HG02759 (cell line): Measurements from ENCODE around the gene CYYR1.

Experiments
- ATAC-seq: cut with Tn5 transposase; IDR thresholded peaks from one replicate; pipeline ENCODE4 v1.9.1; 2021; ENCODE audit warnings: mild to moderate bottlenecking, moderate library complexity; ENCODE audit not compliant: unreplicated experiment

Gene CYYR1

GRCh38 chr21:26572702-26573381 is at the start of gene CYYR1:
Gene CYYR1 (minus strand): TSS chr21:26573286. CDS start chr21:26572940, 346 bp downstream.
- no peak for ATAC-seq

GRCh38 chr21:26617176-26617575 is 44.1 kb upstream of the CYYR1 start:
- ATAC-seq, result no peak

GRCh38 chr21:26614251-26614650 is 41.2 kb upstream of the CYYR1 start:
- ATAC-seq, result no peak

GRCh38 chr21:26599261-26599660 is 26.2 kb upstream of the CYYR1 start:
- ATAC-seq, result no peak

- no peak for ATAC-seq
Observed at GRCh38 chr21:26597981-26598380, 24.9 kb upstream of the CYYR1 start.

- ATAC-seq, result no peak
Observed at GRCh38 chr21:26597031-26597430, 23.9 kb upstream of the CYYR1 start.

- ATAC-seq, result no peak
Observed at GRCh38 chr21:26595971-26596370, 22.9 kb upstream of the CYYR1 start.

- ATAC-seq, result no peak
Observed at GRCh38 chr21:26593800-26594199, 20.7 kb upstream of the CYYR1 start.

GRCh38 chr21:26591543-26591942 is 18.5 kb upstream of the CYYR1 start:
- ATAC-seq, result no peak

- no peak for ATAC-seq
Observed at GRCh38 chr21:26588446-26588845, 15.4 kb upstream of the CYYR1 start.

- ATAC-seq, result no peak
Observed at GRCh38 chr21:26587736-26588201, 14.7 kb upstream of the CYYR1 start.

- ATAC-seq, result no peak
Observed at GRCh38 chr21:26583769-26584168, 10.7 kb upstream of the CYYR1 start.

GRCh38 chr21:26581818-26582217 is 8.7 kb upstream of the CYYR1 start:
- ATAC-seq, result no peak

GRCh38 chr21:26572076-26572701 is 897 bp downstream of the CYYR1 start:
- ATAC-seq, result no peak

- ATAC-seq, result no peak
Observed at GRCh38 chr21:26570203-26570602, 2.9 kb downstream of the CYYR1 start.

GRCh38 chr21:26565546-26565945 is 7.5 kb downstream of the CYYR1 start:
- ATAC-seq, result no peak

GRCh38 chr21:26565111-26565510 is 8.0 kb downstream of the CYYR1 start:
- no peak for ATAC-seq

- ATAC-seq, result no peak
Observed at GRCh38 chr21:26563856-26564503, 9.1 kb downstream of the CYYR1 start.

GRCh38 chr21:26560612-26561011 is 12.5 kb downstream of the CYYR1 start:
- ATAC-seq, result no peak

- ATAC-seq, result no peak
Observed at GRCh38 chr21:26559099-26559498, 14.0 kb downstream of the CYYR1 start.

- ATAC-seq, result no peak
Observed at GRCh38 chr21:26557106-26557505, 16.0 kb downstream of the CYYR1 start.

- no peak for ATAC-seq
Observed at GRCh38 chr21:26555540-26556146, 17.4 kb downstream of the CYYR1 start.
